CD4-positive, alpha-beta T cell treated with Interleukin-4 for 1 hour (primary cell): ENCODE results near the gene KCNK16.

Source experiments
- DNase-seq, 2 donors: peaks; one replicate each; pipeline ENCODE4 v3.0.0-alpha.2; 2020 to 2022

The KCNK16 gene

DNA sequence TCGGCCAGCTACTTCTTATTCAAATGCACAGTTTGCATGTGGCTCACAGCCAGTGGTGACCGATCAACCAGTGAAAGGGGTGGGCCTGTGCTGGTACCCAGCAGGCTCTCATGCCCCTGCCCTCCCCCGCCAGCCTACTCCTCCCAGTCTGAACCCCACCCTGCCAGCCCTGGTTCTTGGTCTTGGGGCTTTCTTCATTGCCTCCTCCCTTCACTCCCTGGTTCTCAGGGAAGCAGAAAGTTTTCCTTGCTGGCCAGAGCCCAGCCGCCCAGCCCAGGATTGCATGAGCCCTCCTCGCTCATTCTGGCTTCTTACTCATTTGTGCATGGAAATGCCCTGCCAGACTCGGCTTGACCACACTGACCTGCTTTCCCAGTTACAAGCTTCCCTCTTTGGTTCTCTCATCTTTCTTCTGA, 49.1 kb downstream of the KCNK16 start:
- DNase-seq = no peak

DNA sequence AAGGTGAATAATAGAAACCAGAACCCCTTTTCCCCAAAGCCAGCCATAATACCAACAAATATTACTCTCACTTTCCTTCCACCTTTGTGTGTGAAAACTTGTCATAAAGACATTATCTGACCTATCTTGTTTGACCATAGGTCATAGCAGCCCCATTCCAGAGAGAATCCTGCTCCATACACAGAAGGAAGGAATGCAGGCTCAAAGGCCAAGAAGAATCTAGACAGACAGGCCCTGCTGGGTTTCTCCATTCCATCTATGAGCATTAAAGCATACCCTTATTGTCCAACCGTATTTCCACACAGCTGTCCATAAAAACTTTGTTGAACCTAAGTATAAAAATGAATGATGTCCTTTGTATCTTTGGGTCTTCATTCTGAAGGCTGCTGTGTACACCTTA, 52.5 kb downstream of the KCNK16 start:
- no peak for DNase-seq

DNA sequence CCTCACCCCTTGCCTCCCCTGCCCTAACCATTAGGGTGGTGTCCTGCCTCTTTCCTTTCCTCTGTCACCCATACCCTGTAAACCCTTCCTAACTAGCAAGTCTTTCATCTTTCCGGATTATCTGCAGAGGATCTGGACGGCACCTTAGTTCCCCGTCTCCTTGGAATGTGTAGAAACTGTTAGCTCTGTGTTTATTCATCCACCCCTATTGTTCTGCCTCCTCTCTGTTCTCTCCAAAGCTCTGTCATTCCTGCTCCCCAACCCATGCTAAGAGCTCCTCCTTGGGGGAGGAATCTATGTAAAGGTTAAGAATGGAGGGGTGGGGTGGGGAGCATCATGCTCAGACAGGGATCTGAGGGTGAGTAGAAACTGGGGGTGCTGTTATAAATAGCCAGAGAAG, 53.8 kb downstream of the KCNK16 start:
- no peak for DNase-seq

DNA sequence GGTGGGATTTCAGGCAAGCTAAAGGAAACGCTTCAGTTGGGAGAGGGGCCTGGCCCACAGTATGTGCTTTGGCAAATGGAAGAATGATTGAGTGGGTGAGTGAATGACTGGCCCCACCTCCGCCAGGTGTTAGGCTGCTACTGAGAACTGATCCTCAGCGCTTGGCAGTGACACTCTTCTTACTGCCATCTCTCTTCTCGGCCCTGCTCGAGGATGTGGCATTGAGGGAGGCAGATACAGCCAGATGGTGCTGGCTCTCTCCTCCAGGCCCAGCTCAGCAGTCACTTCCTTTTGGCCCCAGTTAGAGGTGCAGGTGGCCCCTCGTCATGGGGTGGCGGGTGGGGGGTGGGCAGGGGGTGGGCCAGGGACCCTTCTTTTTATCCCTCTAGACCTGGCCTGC, 54.3 kb downstream of the KCNK16 start:
- DNase-seq = no peak

DNA sequence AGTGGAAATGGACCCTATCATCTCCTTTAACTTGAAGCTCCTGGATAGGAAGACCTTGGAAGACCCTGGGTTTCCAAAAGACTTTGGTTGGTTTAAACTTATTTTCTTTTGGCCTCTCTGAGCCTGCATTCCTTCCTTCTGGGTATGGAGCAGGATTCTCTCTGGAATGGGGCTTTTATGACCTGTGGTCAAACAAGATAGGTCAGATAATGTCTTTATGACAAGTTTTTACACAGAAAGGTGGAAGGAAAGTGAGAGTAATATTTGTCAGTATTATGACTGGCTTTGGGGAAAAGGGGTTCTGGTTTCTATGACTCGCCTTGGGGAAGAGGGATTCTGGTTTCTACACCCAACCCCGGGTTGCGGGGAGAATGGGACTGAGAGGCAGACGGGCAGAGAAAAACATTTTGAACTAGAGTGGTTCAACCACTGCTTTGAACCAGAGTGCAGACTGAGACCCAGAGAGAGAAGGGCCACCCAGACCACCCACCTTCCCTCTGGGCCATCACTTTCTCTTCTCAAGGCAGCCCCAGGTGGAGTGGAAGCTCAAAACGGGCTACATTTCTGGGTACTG, 55.6 kb downstream of the KCNK16 start:
- DNase-seq = no peak

DNA sequence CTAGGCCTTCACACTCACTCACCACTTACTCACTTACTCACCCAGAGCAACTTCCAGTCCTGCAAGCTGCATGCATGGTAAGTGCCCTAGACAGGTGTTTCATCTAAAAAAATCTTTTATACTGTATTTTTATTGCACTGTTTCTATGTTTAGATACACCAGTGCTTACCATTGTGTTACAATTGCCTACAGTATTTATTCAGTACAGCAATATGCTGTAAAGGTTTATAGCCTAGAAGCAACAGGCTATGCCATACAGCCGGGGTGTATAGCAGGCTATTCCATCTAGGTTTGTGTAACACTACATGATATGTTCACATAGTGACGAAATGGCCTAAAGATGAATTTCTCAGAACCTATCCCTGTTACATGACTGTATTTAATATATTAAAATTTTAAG, 56.1 kb downstream of the KCNK16 start:
- no peak for DNase-seq
